Mucosa of descending colon (tissue), 3 donors: Measurements from ENCODE around the gene ASB6. TPM values are rescaled to one million over a fixed set of nuclear protein-coding genes. Genes with fewer than 3 reads are reported as not detected.
A peak's percentile ranks its signal among the peaks of the same experiment; 100 is the strongest.
"Not testable (repeated sequence)": the region's sequence is repeated elsewhere in the genome, so short reads cannot be mapped to it uniquely, and the experiment has no call there.

Experiments used
- ATAC-seq: fragments of 200-7000 bp; cut with Tn5 transposase; one replicate; pipeline ENCODE4 v1.9.1; 2020; ENCODE audit warnings: mild to moderate bottlenecking, moderate library complexity
- DNase-seq, 3 donors: peaks; one replicate each; pipeline ENCODE4 v3.0.0-alpha.2; 2020
- H3K36me3 ChIP-seq: fragments of 200-600 bp; one replicate; pipeline ENCODE4 v1.8.0; 2021; ENCODE audit warnings: low read depth, mild to moderate bottlenecking
- H3K4me1 ChIP-seq: fragments of 200-600 bp; one replicate; pipeline ENCODE4 v1.8.0; 2021; ENCODE audit warnings: low read depth, mild to moderate bottlenecking
- H3K4me3 ChIP-seq: fragments of 200-600 bp; one replicate; pipeline ENCODE4 v1.8.0; 2021; ENCODE audit warnings: mild to moderate bottlenecking
- H3K9me3 ChIP-seq: fragments of 200-600 bp; one replicate; pipeline ENCODE4 v1.8.0; 2021; ENCODE audit warnings: mild to moderate bottlenecking
- CTCF ChIP-seq: fragments of 200-600 bp; IDR thresholded peaks from one replicate; pipeline ENCODE4 v1.8.0; 2022; ENCODE audit warnings: antibody characterized with exemption, mild to moderate bottlenecking
- intact Hi-C, 2 donors: fragments of 100-400 bp; cut with DNase I in 1 of 2; cut with micrococcal nuclease in 1 of 2; formaldehyde crosslinking; loops; one replicate each; pipeline versions ENCODE4 v1.11.0 to v1.11.1; 2022; cut with DNase I, micrococcal nuclease
- total RNA-seq, 3 donors: library from RNA; stranded (reverse); fragmentation: NEBNext Ultra II Directional in 2 of 3; extraction: Animal tissue kit (Norgen Biotek cat#: 25700) in 2 of 3; gene quantifications; one replicate each; pipeline versions ENCODE4 v1.2.1 to v1.2.4, GENCODE V29; 2021 to 2023
- donor health status: DM: no; HTN: no; CAD: no; lungs with moderate emphysema.
- donor health status: DM: no; HTN: no; CAD: no.
- donor health status: DM: no; HTN: yes; CAD: no.

Gene ASB6
- total RNA-seq, 3 donors from 2014 or later: 16.1 to 21.3 (median 17.5) TPM

- TF ChIP-seq CTCF: no peak
- ATAC-seq (no peak), DNase-seq (no peak)
- no peaks in the 10 kb centered on the region for H3K9me3 ChIP-seq
- H3K4me3 ChIP-seq: no peak overlapping the region
- intact Hi-C loops: no loop called here
- peaks cover 8% of the 10 kb centered on the region for H3K4me1 ChIP-seq
- H3K36me3 ChIP-seq: no peaks in the 10 kb centered on the region
These were observed 47.3 kb downstream of the ASB6 start for GRCh38 chr9:129594632-129595031.

GRCh38 chr9:129592790-129593189, 49.2 kb downstream of the ASB6 start:
- intact Hi-C loops, H3K36me3 ChIP-seq, H3K9me3 ChIP-seq, DNase-seq, H3K4me1 ChIP-seq, ATAC-seq, H3K4me3 ChIP-seq: not testable (repeated sequence)

- no peak for DNase-seq
- TF ChIP-seq CTCF: no peak
- no peaks in the 10 kb centered on the region for H3K36me3 ChIP-seq
- intact Hi-C loops: no loop called here
- no peak for ATAC-seq
- H3K9me3 ChIP-seq: no peaks in the 10 kb centered on the region
- H3K4me1 ChIP-seq: peaks cover 3% of the 10 kb centered on the region
- H3K4me3 ChIP-seq: no peak overlapping the region
These were observed 50.0 kb downstream of the ASB6 start for GRCh38 chr9:129591916-129592315.

GRCh38 chr9:129590466-129590865, 51.5 kb downstream of the ASB6 start:
- H3K4me3 ChIP-seq: no peak overlapping the region
- intact Hi-C loops: no loop called here
- ATAC-seq (no peak), DNase-seq (no peak)
- no peak for TF ChIP-seq CTCF
- H3K4me1 ChIP-seq: peaks cover 3% of the 10 kb centered on the region
- no peaks in the 10 kb centered on the region for H3K36me3 ChIP-seq
- no peaks in the 10 kb centered on the region for H3K9me3 ChIP-seq

GRCh38 chr9:129587487-129588262, 54.3 kb downstream of the ASB6 start:
- H3K4me1 ChIP-seq: peaks cover 3% of the 10 kb centered on the region
- ATAC-seq (no peak), DNase-seq (peak in 1 of 3 donors; percentile 20)
- no peaks in the 10 kb centered on the region for H3K9me3 ChIP-seq
- H3K36me3 ChIP-seq: no peaks in the 10 kb centered on the region
- intact Hi-C loops: no loop called here
- H3K4me3 ChIP-seq: no peak overlapping the region
- no peak for TF ChIP-seq CTCF

GRCh38 chr9:129586685-129587084, 55.3 kb downstream of the ASB6 start:
- no peak for DNase-seq
- no peak overlapping the region for H3K4me3 ChIP-seq
- intact Hi-C loops: no loop called here

More at GRCh38 chr9:129586685-129587084, 55.3 kb downstream of the ASB6 start:
- peak; percentile 13 for ATAC-seq
- peaks cover 3% of the 10 kb centered on the region for H3K4me1 ChIP-seq
- H3K36me3 ChIP-seq: no peaks in the 10 kb centered on the region
- no peaks in the 10 kb centered on the region for H3K9me3 ChIP-seq
- TF ChIP-seq CTCF: no peak
